ENCODE measurements around the gene ZNF284.

Gene ZNF284

GRCh38 chr19:44071824-44072542 lies at the start of gene ZNF284:
ZNF284 (plus strand) TSS chr19:44072159; CDS start chr19:44076390, 4,231 bp downstream.
- Histone ChIP-seq H2AFZ (peak within 1 kb of the TSS; percentile 73), H3K4me2 (ENCODE audit: low read length) (peak within 1 kb of the TSS; percentile 95), H3K4me1 (no peaks in the 10 kb centered on the region), H3K4me3 (ENCODE audit: low read depth, low read length) (peak within 1 kb of the TSS; percentile 85), H3K27me3 (ENCODE audit: control insufficient read depth, insufficient read depth, low read length) (no peaks in the 10 kb centered on the region), H3K79me2 (no peaks in the 10 kb centered on the region), H3K36me3 (ENCODE audit: control insufficient read depth, insufficient read depth, low read length) (no peaks in the 10 kb centered on the region), H3K9ac (no peak within 1 kb of the TSS), H3K9me3 (ENCODE audit: control insufficient read depth, low read length) (no peaks in the 10 kb centered on the region), H3K27ac (peak within 1 kb of the TSS; percentile 1)
- no peak for TF ChIP-seq CTCF (IDR thresholded peaks at IDR 0.05)

- H3K4me2 ChIP-seq (ENCODE audit: low read length), result peak overlapping the region; percentile 85
Measured at GRCh38 chr19:44024900-44025216, 47.1 kb upstream of the ZNF284 start.

GRCh38 chr19:44025217-44025936 lies 46.6 kb upstream of the ZNF284 start, which contains the start of gene ZNF222:
ZNF222 (plus strand) TSS chr19:44025379; CDS start chr19:44025437, 58 bp downstream.
- H3K4me1 ChIP-seq, result no peaks in the 10 kb centered on the region
- H3K4me2 ChIP-seq (ENCODE audit: low read length), result peak within 1 kb of the TSS; percentile 85
- H3K9me3 ChIP-seq (ENCODE audit: control insufficient read depth, low read length), result no peaks in the 10 kb centered on the region
- no peak within 1 kb of the TSS for H3K9ac ChIP-seq
- no peaks in the 10 kb centered on the region for H3K36me3 ChIP-seq (ENCODE audit: control insufficient read depth, insufficient read depth, low read length)
- peak within 1 kb of the TSS; percentile 95 for H3K4me3 ChIP-seq (ENCODE audit: low read depth, low read length)
- H2AFZ ChIP-seq, result peak within 1 kb of the TSS; percentile 79
- H3K79me2 ChIP-seq, result no peaks in the 10 kb centered on the region
- no peaks in the 10 kb centered on the region for H3K27me3 ChIP-seq (ENCODE audit: control insufficient read depth, insufficient read depth, low read length)
- H3K27ac ChIP-seq, result peak within 1 kb of the TSS; percentile 57
- TF ChIP-seq CTCF (IDR thresholded peaks at IDR 0.05), result no peak

More at GRCh38 chr19:44024900-44025216, 47.1 kb upstream of the ZNF284 start:
- H3K9ac ChIP-seq, result no peak overlapping the region
- H3K36me3 ChIP-seq (ENCODE audit: control insufficient read depth, insufficient read depth, low read length), result no peaks in the 10 kb centered on the region
- no peaks in the 10 kb centered on the region for H3K79me2 ChIP-seq
- peak overlapping the region; percentile 95 for H3K4me3 ChIP-seq (ENCODE audit: low read depth, low read length)
- TF ChIP-seq CTCF (IDR thresholded peaks at IDR 0.05), result no peak
- H3K9me3 ChIP-seq (ENCODE audit: control insufficient read depth, low read length), result no peaks in the 10 kb centered on the region
- H3K27me3 ChIP-seq (ENCODE audit: control insufficient read depth, insufficient read depth, low read length), result no peaks in the 10 kb centered on the region
- peak overlapping the region; percentile 57 for H3K27ac ChIP-seq
- H3K4me1 ChIP-seq, result no peaks in the 10 kb centered on the region
- peak overlapping the region; percentile 79 for H2AFZ ChIP-seq

GRCh38 chr19:44026622-44027021 lies 45.3 kb upstream of the ZNF284 start:
- no peaks in the 10 kb centered on the region for H3K79me2 ChIP-seq
- H3K9ac ChIP-seq, result no peak overlapping the region
- no peak overlapping the region for H3K4me2 ChIP-seq (ENCODE audit: low read length)
- H3K36me3 ChIP-seq (ENCODE audit: control insufficient read depth, insufficient read depth, low read length), result peaks cover under 1% of the 10 kb centered on the region
- H3K4me3 ChIP-seq (ENCODE audit: low read depth, low read length), result no peak overlapping the region
- no peaks in the 10 kb centered on the region for H3K4me1 ChIP-seq
- no peak for TF ChIP-seq CTCF (IDR thresholded peaks at IDR 0.05)
- H3K27me3 ChIP-seq (ENCODE audit: control insufficient read depth, insufficient read depth, low read length), result no peaks in the 10 kb centered on the region
- H3K9me3 ChIP-seq (ENCODE audit: control insufficient read depth, low read length), result no peaks in the 10 kb centered on the region
- no peak overlapping the region for H3K27ac ChIP-seq
- no peak overlapping the region for H2AFZ ChIP-seq
